MM.1S (cell line): ENCODE results near the gene UNC93B1.

Experiments
- CTCF ChIP-seq: fragments of 300-600 bp; sonication (generic); IDR thresholded peaks from 2 replicates; pipeline ENCODE4 v1.5.1; 2016; ENCODE audit warnings: antibody characterized with exemption, low read length, mixed read lengths
- EZH2phosphoT487 ChIP-seq: fragments of 300-600 bp; sonication (generic); IDR thresholded peaks from 2 replicates; pipeline ENCODE4 v1.6.1; 2018; ENCODE audit warnings: antibody characterized with exemption, low read length

DNA sequence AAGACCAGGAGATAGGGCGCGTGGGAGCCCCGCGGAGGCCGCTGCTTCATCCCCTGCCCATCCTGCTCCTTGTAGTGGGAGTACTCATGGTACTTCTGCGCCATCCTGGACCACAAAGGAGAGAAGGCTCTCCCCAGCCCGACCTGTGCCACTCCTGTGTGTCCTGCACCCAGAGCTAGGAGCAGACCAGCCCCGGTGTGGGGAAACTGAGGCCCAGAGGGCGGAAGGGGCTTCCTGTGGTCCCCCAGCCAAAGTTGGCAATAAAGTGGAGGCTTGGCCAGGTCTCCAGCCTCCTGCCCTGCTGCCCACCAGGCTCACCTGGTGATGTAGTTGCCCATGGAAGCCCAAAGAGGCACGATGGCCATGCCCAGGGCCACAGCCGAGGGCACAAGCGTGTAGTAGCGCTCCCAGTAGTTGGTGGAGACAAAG is 4.7 kb downstream of the UNC93B1 start:
- TF ChIP-seq EZH2phosphoT487 (no peak), CTCF (no peak)
